HG03135 (cell line): ENCODE data around the gene TNRC6B.

Experiments used
- ATAC-seq: cut with Tn5 transposase; IDR thresholded peaks from one replicate; pipeline ENCODE4 v1.9.1; 2021; ENCODE audit warnings: mild to moderate bottlenecking, moderate library complexity; ENCODE audit not compliant: unreplicated experiment

Gene TNRC6B

GRCh38 chr22:40239345-40239683, 61.6 kb downstream of the TNRC6B start:
- ATAC-seq: no peak

- ATAC-seq: no peak
Measured at GRCh38 chr22:40240160-40240559, 62.4 kb downstream of the TNRC6B start.

GRCh38 chr22:40240686-40241085, 63.0 kb downstream of the TNRC6B start:
- no peak for ATAC-seq

- no peak for ATAC-seq
Measured at GRCh38 chr22:40241200-40241763, 63.6 kb downstream of the TNRC6B start.

GRCh38 chr22:40243891-40244290, 66.2 kb downstream of the TNRC6B start:
- no peak for ATAC-seq

GRCh38 chr22:40244586-40244985, 66.9 kb downstream of the TNRC6B start:
- ATAC-seq: no peak

GRCh38 chr22:40247976-40248375, 70.3 kb downstream of the TNRC6B start:
- no peak for ATAC-seq

GRCh38 chr22:40249286-40249685, 71.6 kb downstream of the TNRC6B start:
- no peak for ATAC-seq

- no peak for ATAC-seq
Measured at GRCh38 chr22:40250608-40251007, 72.9 kb downstream of the TNRC6B start.

- no peak for ATAC-seq
Measured at GRCh38 chr22:40251106-40251505, 73.4 kb downstream of the TNRC6B start.

GRCh38 chr22:40252146-40252545, 74.4 kb downstream of the TNRC6B start:
- ATAC-seq: no peak

- ATAC-seq: no peak
Measured at GRCh38 chr22:40256516-40256915, 78.8 kb downstream of the TNRC6B start.

- no peak for ATAC-seq
Measured at GRCh38 chr22:40258017-40258416, 80.3 kb downstream of the TNRC6B start.

GRCh38 chr22:40258501-40258915, 80.8 kb downstream of the TNRC6B start:
- ATAC-seq: no peak

- no peak for ATAC-seq
Measured at GRCh38 chr22:40261783-40262182, 84.1 kb downstream of the TNRC6B start.

- ATAC-seq: no peak
Measured at GRCh38 chr22:40263191-40263590, 85.5 kb downstream of the TNRC6B start.

GRCh38 chr22:40265783-40266182, 88.1 kb downstream of the TNRC6B start:
- no peak for ATAC-seq

GRCh38 chr22:40270031-40270430, 92.3 kb downstream of the TNRC6B start:
- ATAC-seq: no peak

GRCh38 chr22:40270748-40271373, 93.1 kb downstream of the TNRC6B start:
- ATAC-seq: no peak

- ATAC-seq: no peak
Measured at GRCh38 chr22:40271440-40271839, 93.7 kb downstream of the TNRC6B start.

- no peak for ATAC-seq
Measured at GRCh38 chr22:40273319-40273718, 95.6 kb downstream of the TNRC6B start.

- ATAC-seq: no peak
Measured at GRCh38 chr22:40276996-40277823, 99.5 kb downstream of the TNRC6B start.
